ENCODE data around the gene KRTAP12-3.

KRTAP12-3 gene

DNA sequence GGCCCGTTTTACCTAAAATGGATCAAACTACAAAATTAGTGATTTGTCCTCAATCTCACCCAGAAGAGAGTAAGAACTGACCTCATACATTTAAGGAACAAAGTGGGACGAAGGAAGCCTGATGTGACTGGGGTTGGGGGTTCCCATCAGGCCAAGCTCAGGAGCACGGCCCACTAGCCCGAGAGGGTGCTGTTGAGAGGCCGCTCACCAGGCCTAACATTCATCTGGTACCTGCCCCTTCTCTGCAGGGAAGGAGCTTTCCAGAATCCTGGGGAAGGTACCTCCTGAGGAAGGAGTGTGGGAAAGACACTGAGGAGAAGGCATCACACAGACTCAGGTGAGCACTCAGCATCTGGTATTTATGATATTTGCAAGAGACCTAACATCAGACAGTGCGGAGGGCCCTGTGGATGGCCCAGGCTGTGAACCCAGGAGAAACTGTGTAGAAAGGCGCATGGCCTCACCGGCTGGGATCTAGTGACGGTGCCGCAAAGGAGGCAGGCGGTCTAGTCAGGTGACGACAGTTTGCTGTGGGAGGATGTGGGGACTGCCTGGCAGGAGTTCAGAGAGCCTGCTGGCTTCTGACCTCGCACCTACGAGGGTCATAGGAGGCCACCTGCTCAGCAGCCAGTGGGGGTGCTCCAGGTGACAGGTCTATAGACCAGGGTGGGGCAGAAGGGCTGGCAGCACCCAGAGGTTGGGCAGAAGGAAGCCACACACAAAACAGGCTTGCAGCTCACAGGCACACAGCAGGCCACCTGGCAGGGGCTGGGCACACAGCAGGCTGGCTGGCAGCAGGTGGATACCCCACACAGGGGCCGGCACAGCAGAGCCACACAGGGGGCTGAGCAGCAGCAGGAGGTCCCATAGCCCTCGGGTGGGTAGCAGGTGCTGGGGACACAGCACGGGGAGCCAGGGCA lies 3.8 kb upstream of the KRTAP12-3 start:
- TF ChIP-seq EP300 (IDR thresholded peaks at IDR 0.05; ENCODE audit: borderline replicate concordance) = no peak
- no peak for TF ChIP-seq ZBTB7A (IDR thresholded peaks at IDR 0.05; ENCODE audit: low read depth)
- TF ChIP-seq YY1 (IDR thresholded peaks at IDR 0.05; ENCODE audit: low read depth) = no peak
- TF ChIP-seq TAF1 (IDR thresholded peaks at IDR 0.05; ENCODE audit: low read depth) = no peak

DNA sequence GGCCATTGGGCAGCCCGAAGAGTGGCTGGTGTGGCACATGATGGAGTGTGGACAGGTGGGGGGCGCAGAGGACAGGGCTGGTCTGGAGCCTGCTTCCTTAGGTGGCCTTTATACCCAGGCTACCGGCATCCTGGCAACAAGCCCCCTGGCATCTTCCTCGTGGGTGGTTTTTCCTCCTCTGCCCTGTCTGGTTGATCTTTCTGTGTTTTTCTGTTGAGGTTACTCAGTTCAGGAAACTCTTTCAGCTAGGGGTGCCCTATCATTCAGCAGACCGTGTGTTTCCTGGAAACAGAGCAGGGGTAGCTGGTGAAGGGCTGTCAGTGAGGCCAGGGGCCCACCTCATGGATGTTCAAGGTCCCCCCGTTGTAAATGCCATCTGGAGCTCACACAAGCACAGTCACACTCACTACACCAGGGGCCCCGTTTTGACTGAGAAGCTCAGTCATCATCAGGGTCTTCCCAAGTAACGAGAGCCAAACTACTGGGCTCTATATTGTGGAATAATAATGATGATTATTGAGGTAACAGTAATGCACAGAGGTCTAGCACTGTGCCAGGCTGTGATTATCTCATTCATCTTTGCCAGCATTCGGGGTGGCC lies 3.1 kb upstream of the KRTAP12-3 start, which contains the start of gene KRTAP12-4:
KRTAP12-4 (minus strand) TSS at position 84 of the 600 bp plus-strand sequence; CDS start at position 39, 45 bp downstream.
- TF ChIP-seq CREB1 (IDR thresholded peaks at IDR 0.05; ENCODE audit: low read depth) (no peak), RAD21 (IDR thresholded peaks at IDR 0.05; ENCODE audit: low read depth) (no peak), TCF12 (IDR thresholded peaks at IDR 0.05; ENCODE audit: low read depth) (no peak), YY1 (IDR thresholded peaks at IDR 0.05; ENCODE audit: low read depth) (no peak), EGR1 (IDR thresholded peaks at IDR 0.05) (no peak), TEAD4 (IDR thresholded peaks at IDR 0.05) (no peak), ZBTB7A (IDR thresholded peaks at IDR 0.05; ENCODE audit: low read depth) (no peak), EP300 (IDR thresholded peaks at IDR 0.05; ENCODE audit: borderline replicate concordance) (no peak), NFIC (IDR thresholded peaks at IDR 0.05) (no peak), TAF1 (IDR thresholded peaks at IDR 0.05; ENCODE audit: low read depth) (no peak), FOXM1 (IDR thresholded peaks at IDR 0.05; ENCODE audit: borderline replicate concordance, low read depth) (no peak), CEBPB (IDR thresholded peaks at IDR 0.05) (no peak)
- TF ChIP-seq, protein P1, sequence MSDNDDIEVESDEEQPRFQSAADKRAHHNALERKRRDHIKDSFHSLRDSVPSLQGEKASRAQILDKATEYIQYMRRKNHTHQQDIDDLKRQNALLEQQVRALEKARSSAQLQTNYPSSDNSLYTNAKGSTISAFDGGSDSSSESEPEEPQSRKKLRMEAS (IDR thresholded peaks at IDR 0.05) = no peak
- TF ChIP-seq, protein P2, sequence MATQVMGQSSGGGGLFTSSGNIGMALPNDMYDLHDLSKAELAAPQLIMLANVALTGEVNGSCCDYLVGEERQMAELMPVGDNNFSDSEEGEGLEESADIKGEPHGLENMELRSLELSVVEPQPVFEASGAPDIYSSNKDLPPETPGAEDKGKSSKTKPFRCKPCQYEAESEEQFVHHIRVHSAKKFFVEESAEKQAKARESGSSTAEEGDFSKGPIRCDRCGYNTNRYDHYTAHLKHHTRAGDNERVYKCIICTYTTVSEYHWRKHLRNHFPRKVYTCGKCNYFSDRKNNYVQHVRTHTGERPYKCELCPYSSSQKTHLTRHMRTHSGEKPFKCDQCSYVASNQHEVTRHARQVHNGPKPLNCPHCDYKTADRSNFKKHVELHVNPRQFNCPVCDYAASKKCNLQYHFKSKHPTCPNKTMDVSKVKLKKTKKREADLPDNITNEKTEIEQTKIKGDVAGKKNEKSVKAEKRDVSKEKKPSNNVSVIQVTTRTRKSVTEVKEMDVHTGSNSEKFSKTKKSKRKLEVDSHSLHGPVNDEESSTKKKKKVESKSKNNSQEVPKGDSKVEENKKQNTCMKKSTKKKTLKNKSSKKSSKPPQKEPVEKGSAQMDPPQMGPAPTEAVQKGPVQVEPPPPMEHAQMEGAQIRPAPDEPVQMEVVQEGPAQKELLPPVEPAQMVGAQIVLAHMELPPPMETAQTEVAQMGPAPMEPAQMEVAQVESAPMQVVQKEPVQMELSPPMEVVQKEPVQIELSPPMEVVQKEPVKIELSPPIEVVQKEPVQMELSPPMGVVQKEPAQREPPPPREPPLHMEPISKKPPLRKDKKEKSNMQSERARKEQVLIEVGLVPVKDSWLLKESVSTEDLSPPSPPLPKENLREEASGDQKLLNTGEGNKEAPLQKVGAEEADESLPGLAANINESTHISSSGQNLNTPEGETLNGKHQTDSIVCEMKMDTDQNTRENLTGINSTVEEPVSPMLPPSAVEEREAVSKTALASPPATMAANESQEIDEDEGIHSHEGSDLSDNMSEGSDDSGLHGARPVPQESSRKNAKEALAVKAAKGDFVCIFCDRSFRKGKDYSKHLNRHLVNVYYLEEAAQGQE (IDR thresholded peaks at IDR 0.05; ENCODE audit: low read depth) = no peak
- TF ChIP-seq, protein P3, sequence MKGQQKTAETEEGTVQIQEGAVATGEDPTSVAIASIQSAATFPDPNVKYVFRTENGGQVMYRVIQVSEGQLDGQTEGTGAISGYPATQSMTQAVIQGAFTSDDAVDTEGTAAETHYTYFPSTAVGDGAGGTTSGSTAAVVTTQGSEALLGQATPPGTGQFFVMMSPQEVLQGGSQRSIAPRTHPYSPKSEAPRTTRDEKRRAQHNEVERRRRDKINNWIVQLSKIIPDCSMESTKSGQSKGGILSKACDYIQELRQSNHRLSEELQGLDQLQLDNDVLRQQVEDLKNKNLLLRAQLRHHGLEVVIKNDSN (IDR thresholded peaks at IDR 0.05) = no peak

DNA sequence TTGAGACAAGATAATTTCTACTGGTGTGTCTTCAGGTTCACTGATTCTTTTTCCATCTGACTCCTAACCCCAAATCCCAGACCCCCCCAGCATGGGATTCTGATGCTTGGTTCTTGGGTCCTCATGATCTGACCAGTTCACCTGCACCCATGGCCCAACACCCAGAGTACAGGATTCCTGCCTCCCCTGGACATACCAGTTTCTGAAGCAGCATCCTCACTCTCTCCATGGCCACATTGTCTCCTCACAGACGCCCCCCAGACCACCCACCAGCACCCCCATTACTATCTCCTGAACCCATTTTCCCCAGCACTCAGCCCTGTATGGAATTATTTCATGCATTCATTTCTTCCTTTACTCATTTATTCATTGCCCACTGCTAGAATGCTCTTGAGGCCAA lies 864 bp upstream of the KRTAP12-3 start:
- no peak for TF ChIP-seq FOXM1 (IDR thresholded peaks at IDR 0.05; ENCODE audit: borderline replicate concordance, low read depth)
- no peak for TF ChIP-seq TCF12 (IDR thresholded peaks at IDR 0.05; ENCODE audit: low read depth)

DNA sequence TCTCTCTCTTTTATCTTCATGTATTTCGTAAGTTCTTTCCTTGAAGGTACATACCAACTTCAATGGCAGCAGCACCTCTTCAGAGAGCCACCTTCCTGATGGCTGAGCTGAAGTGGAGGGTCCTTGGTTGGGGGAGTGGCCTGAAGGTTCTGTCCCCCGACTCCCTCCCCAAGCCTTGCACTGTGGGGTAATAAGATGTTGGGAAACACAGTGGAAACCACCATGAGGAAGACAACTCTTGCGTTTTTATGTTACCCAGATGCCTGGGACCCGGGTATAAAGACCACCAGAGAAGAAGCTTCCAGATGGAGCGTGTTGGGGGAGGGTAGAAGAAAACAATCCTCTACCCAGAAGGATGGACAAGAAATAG lies 794 bp downstream of the KRTAP12-3 start:
- TF ChIP-seq RAD21 (IDR thresholded peaks at IDR 0.05; ENCODE audit: low read depth) (no peak), ZBTB7A (IDR thresholded peaks at IDR 0.05; ENCODE audit: low read depth) (no peak)

DNA sequence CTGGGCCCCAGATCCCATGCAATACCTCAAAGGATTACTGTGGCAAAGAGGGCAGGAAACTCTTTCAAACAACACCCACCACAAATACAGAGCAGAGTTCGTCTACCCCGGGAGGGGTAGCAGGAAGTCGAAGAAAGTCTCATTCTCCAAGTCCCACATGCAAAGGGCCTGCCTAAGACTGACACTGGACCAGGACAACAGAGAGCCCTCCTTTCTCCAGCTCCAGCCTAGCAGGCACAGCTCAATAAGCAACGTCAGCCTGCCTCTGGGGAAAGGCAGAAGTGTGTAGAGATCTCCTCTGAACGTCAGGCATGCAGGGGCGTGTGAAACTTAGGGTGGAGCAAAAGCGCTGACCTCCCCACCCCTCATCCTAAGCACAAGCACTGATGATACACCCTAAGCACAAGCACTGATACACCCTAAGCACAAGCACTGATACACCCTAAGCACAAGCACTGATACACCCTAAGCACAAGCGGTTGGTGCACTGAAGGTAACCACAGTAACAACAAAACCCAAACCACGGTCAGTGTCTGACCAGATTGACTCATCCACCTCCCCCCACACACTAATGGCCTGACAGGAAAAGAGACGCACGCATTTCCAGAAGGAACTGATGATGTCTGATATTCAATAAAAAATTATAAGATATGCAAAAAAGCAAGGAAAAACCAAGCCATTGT lies 1.3 kb downstream of the KRTAP12-3 start:
- TF ChIP-seq FOXM1 (IDR thresholded peaks at IDR 0.05; ENCODE audit: borderline replicate concordance, low read depth) (no peak), RAD21 (IDR thresholded peaks at IDR 0.05; ENCODE audit: low read depth) (no peak), TEAD4 (IDR thresholded peaks at IDR 0.05) (no peak), EP300 (IDR thresholded peaks at IDR 0.05; ENCODE audit: borderline replicate concordance) (no peak), ZBTB7A (IDR thresholded peaks at IDR 0.05; ENCODE audit: low read depth) (no peak), TCF12 (IDR thresholded peaks at IDR 0.05; ENCODE audit: low read depth) (no peak), CREB1 (IDR thresholded peaks at IDR 0.05; ENCODE audit: low read depth) (no peak), CEBPB (IDR thresholded peaks at IDR 0.05) (no peak), EGR1 (IDR thresholded peaks at IDR 0.05) (no peak), NFIC (IDR thresholded peaks at IDR 0.05) (no peak), TAF1 (IDR thresholded peaks at IDR 0.05; ENCODE audit: low read depth) (no peak), YY1 (IDR thresholded peaks at IDR 0.05; ENCODE audit: low read depth) (no peak)
- TF ChIP-seq, protein P2 (IDR thresholded peaks at IDR 0.05; ENCODE audit: low read depth) = no peak
- TF ChIP-seq, protein P1 (IDR thresholded peaks at IDR 0.05) = no peak
- TF ChIP-seq, protein P3 (IDR thresholded peaks at IDR 0.05) = no peak

Measured in Ishikawa (cell line).